NT2/D1 (cell line): ENCODE results near the gene TTC38.
A peak's percentile ranks its signal among the peaks of the same experiment; 100 is the strongest.

Experiments
- DNase-seq: peaks from one replicate; pipeline ENCODE4 v3.0.0-alpha.2; 2011; ENCODE audit warnings: low read depth, low spot score
- H3K27me3 ChIP-seq: 2 replicates; pipeline ENCODE4 v1.6.0; 2011; ENCODE audit warnings: mild to moderate bottlenecking; ENCODE audit not compliant: insufficient read length, insufficient read depth
- H3K36me3 ChIP-seq: 2 replicates; pipeline ENCODE4 v1.6.1; 2011; ENCODE audit warnings: mild to moderate bottlenecking, low read length, mixed read lengths; ENCODE audit not compliant: insufficient read depth, insufficient read length
- H3K4me1 ChIP-seq: 2 replicates; pipeline ENCODE4 v1.5.1; 2011; ENCODE audit not compliant: insufficient read depth, insufficient read length
- H3K4me3 ChIP-seq: 2 replicates; pipeline ENCODE4 v1.5.1; 2011; ENCODE audit warnings: low read depth; ENCODE audit not compliant: insufficient read length
- H3K9ac ChIP-seq: 2 replicates; pipeline ENCODE4 v1.6.0; 2011; ENCODE audit warnings: low read depth; ENCODE audit not compliant: insufficient read length
- H3K9me3 ChIP-seq: 2 replicates; pipeline ENCODE4 v1.5.1; 2011; ENCODE audit warnings: mild to moderate bottlenecking, low read length; ENCODE audit not compliant: insufficient read depth
- SUZ12 ChIP-seq: IDR thresholded peaks from 2 replicates; pipeline ENCODE4 v1.6.1; 2011; ENCODE audit not compliant: insufficient read length, insufficient read depth; ENCODE audit errors: extremely low read depth
- YY1 ChIP-seq: IDR thresholded peaks from 2 replicates; pipeline ENCODE4 v1.6.1; 2011; ENCODE audit not compliant: insufficient read length, insufficient read depth
- ZNF274 ChIP-seq: IDR thresholded peaks from 2 replicates; pipeline ENCODE4 v1.6.1; 2011; ENCODE audit warnings: mild to moderate bottlenecking, low read depth, low read length

The TTC38 gene

DNA sequence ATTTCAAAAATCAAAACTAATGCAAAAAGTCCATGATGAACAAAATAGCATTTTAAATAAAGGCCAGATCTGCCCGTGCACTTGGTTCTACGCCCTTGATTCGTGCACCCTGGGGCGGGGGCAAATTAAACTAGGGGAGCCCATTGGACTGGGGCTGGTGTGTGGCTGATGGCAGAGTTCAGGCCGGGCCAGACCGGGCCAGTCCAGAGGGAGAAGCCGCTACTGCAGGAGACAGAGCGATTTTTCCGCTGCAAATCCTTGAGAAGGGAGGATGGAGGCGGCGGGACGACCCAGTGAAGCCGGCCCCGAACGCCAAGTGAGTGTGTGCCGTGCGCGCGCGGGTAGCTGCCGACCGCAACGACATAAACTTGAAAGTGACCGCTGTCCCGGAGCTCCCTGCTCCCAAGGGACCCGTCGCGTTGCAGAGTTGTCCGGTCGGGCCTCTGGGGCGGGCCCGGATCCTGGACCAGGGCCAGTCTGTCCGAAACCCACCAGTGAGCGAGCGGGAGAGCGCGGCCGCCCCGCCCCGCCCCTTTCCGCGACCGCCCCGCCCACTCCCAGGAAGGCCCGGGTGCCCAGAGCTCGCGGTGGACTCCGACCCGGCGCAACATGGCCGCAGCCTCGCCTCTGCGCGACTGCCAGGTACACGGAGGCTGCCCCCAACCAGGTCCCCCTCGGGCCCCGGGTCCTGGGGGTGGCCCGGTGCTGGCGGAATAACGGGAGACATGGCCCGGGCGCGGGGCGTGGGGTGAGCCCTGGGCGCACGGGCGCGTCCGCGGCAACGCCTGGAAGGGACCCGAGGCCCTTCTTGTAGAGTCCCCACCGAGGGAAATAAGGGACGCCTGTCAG lies at the start of gene TTC38:
TTC38 (plus strand) TSS at position 578 of the 849 bp plus-strand sequence; CDS start at position 610, 32 bp downstream.
- H3K9ac ChIP-seq, result peak within 1 kb of the TSS; percentile 72
- DNase-seq, result peak; percentile 25
- H3K36me3 ChIP-seq, result peaks cover 15% of the 10 kb centered on the region
- peak within 1 kb of the TSS; percentile 67 for H3K4me3 ChIP-seq
- H3K9me3 ChIP-seq, result peaks cover 24% of the 10 kb centered on the region; the same call in 1 of the 2 replicates
- TF ChIP-seq SUZ12, result no peak
- TF ChIP-seq YY1, result no peak
- TF ChIP-seq ZNF274, result no peak
- peaks cover 28% of the 10 kb centered on the region for H3K27me3 ChIP-seq
- peaks cover 2% of the 10 kb centered on the region for H3K4me1 ChIP-seq

DNA sequence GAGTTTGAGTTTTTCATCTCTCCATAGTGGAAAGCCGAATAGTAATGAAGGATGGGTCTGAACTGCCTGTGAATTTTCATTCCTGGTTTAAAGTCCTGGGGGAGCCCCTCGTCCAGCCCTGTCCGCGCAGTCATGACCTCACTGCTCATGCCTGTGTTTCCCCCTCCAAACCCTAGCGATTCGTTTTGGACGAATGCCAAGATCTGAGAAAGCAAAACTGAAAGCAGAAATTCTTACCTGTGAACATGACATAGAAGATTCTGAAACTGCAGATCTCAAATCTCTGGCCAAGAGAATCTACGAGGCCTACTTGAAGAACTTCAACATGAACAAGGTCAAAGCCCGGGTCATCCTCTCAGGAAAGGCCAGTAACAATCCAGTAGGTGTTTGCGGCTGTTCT lies 48.2 kb upstream of the TTC38 start:
- no peaks in the 10 kb centered on the region for H3K36me3 ChIP-seq
- H3K9me3 ChIP-seq, result no peaks in the 10 kb centered on the region
- TF ChIP-seq ZNF274 (no peak), YY1 (no peak)
- H3K4me1 ChIP-seq, result peaks cover 5% of the 10 kb centered on the region
- H3K9ac ChIP-seq, result no peak overlapping the region
- DNase-seq, result no peak
- no peaks in the 10 kb centered on the region for H3K27me3 ChIP-seq
- no peak overlapping the region for H3K4me3 ChIP-seq

GRCh38 chr22:46220921-46221320 lies 46.9 kb upstream of the TTC38 start:
- no peak for DNase-seq
- H3K4me3 ChIP-seq, result no peak overlapping the region
- H3K36me3 ChIP-seq, result no peaks in the 10 kb centered on the region
- TF ChIP-seq ZNF274, result no peak
- no peak for TF ChIP-seq SUZ12
- no peak for TF ChIP-seq YY1
- no peak overlapping the region for H3K9ac ChIP-seq
- H3K9me3 ChIP-seq, result no peaks in the 10 kb centered on the region
- H3K27me3 ChIP-seq, result no peaks in the 10 kb centered on the region
- peaks cover 8% of the 10 kb centered on the region for H3K4me1 ChIP-seq

DNA sequence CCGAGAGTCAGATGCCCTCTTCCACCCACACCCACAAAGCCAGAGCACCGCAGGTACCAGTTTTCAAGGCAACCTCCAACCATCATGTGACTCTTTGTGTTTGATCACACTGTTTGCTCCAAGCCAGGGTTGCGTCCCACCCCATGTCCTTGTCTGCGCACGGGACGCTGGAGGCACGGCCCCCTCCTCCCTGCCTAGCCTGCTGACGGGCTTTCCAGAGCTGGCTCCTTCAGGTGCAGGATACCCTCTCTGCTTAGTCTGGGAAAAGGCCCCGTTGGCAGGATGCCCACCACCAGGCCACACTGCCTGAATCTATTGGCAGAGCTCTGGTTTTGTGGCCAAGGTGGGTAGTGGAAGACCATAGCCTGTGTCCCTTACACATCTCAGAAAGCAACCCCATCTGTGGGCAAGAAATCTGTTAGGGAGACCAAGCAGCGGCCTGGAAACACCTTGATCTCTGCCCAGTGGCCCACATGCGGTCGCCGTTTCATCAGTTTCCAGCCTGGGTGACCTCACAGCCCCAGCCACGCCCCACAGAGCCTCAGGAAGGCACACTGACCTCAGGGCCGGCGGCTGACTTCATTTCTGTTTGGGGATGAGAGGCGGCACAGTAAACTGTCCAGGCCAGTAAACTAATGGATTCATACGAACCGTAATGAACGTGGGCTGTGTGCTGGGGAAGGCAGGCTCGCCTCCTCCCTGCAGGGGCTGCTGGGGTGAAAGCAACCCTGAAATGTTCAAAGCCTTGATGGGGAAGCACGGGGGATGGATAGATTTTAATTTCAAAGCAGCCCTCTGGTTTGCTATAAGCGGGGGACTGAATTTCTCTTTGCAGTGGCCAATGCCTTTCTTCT lies 43.5 kb upstream of the TTC38 start:
- no peak overlapping the region for H3K4me3 ChIP-seq
- TF ChIP-seq ZNF274 (no peak), SUZ12 (no peak), YY1 (no peak)
- H3K9ac ChIP-seq, result no peak overlapping the region
- no peak for DNase-seq
- H3K4me1 ChIP-seq, result peaks cover 5% of the 10 kb centered on the region
- no peaks in the 10 kb centered on the region for H3K27me3 ChIP-seq
- H3K36me3 ChIP-seq, result no peaks in the 10 kb centered on the region
- no peaks in the 10 kb centered on the region for H3K9me3 ChIP-seq

DNA sequence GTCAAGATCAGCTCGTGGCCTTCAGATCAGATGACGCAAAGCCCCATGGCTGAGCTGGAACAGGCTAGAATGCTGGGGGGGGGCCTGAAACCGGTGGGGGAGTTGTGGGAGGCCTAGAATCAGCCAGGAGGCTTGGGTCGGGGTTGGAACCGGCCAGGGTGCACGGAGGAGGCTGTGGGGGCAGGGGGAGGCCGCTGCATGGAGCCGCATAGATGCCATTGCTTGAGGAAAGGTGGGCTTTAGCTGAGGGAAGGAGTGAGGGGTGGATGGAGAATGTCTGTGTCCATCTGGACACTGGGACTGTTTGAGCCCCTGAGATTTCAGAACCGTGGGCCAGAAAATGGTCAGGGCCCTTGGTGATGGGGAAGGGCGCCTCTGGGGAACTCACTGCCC lies 42.9 kb upstream of the TTC38 start:
- H3K4me1 ChIP-seq, result peaks cover 5% of the 10 kb centered on the region
- no peak overlapping the region for H3K9ac ChIP-seq
- H3K9me3 ChIP-seq, result no peaks in the 10 kb centered on the region
- TF ChIP-seq ZNF274 (no peak), YY1 (no peak), SUZ12 (no peak)
- no peaks in the 10 kb centered on the region for H3K27me3 ChIP-seq
- no peak overlapping the region for H3K4me3 ChIP-seq
- no peak for DNase-seq
- H3K36me3 ChIP-seq, result no peaks in the 10 kb centered on the region

DNA sequence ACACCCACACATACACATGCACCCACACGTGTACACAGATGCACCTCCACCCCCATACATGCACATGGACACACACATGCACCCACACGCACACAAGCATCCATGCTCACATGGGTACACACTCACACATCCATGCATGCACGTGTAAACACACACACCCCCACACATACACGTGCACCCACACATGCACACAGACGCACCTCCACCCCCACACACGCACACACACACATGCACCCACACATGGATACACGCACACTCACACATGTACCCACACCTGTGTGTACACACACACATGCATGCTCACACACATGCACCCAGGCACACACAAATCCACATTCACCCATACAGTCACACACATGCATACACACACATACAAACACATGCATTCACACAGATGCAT lies 42.2 kb upstream of the TTC38 start:
- Histone ChIP-seq H3K36me3 (no peaks in the 10 kb centered on the region), H3K4me1 (peaks cover 5% of the 10 kb centered on the region)
- TF ChIP-seq SUZ12 (no peak), ZNF274 (no peak), YY1 (no peak)

GRCh38 chr22:46226577-46226976 lies 41.2 kb upstream of the TTC38 start:
- H3K4me1 ChIP-seq, result peaks cover 5% of the 10 kb centered on the region
- DNase-seq, result no peak
- H3K9ac ChIP-seq, result no peak overlapping the region
- no peaks in the 10 kb centered on the region for H3K36me3 ChIP-seq
- no peaks in the 10 kb centered on the region for H3K27me3 ChIP-seq
- no peak for TF ChIP-seq ZNF274
- no peaks in the 10 kb centered on the region for H3K9me3 ChIP-seq
- H3K4me3 ChIP-seq, result no peak overlapping the region

More for the DNA sequence above, 42.2 kb upstream of the TTC38 start:
- no peak overlapping the region for H3K9ac ChIP-seq
- H3K9me3 ChIP-seq, result no peaks in the 10 kb centered on the region
- no peak for DNase-seq
- no peak overlapping the region for H3K4me3 ChIP-seq
- no peaks in the 10 kb centered on the region for H3K27me3 ChIP-seq
